Activated naive CD8-positive, alpha-beta T cell (primary cell): Measurements from ENCODE around the gene CCR6.

Source experiments
- H3K27ac Mint-ChIP-seq: one replicate; pipeline ENCODE4 v1.8.0; 2021; ENCODE audit warnings: mixed read lengths
- H3K27me3 Mint-ChIP-seq: one replicate; pipeline ENCODE4 v1.8.0; 2021; ENCODE audit warnings: mixed read lengths
- H3K36me3 Mint-ChIP-seq: one replicate; pipeline ENCODE4 v1.8.0; 2021; ENCODE audit warnings: mixed read lengths
- H3K4me1 Mint-ChIP-seq: one replicate; pipeline ENCODE4 v1.8.0; 2021; ENCODE audit warnings: low read depth, mixed read lengths
- H3K4me3 Mint-ChIP-seq: one replicate; pipeline ENCODE4 v1.8.0; 2021; ENCODE audit warnings: mild to moderate bottlenecking, mixed read lengths
- H3K9me3 Mint-ChIP-seq: one replicate; pipeline ENCODE4 v1.8.0; 2021; ENCODE audit warnings: low read depth, mixed read lengths

Gene CCR6

DNA sequence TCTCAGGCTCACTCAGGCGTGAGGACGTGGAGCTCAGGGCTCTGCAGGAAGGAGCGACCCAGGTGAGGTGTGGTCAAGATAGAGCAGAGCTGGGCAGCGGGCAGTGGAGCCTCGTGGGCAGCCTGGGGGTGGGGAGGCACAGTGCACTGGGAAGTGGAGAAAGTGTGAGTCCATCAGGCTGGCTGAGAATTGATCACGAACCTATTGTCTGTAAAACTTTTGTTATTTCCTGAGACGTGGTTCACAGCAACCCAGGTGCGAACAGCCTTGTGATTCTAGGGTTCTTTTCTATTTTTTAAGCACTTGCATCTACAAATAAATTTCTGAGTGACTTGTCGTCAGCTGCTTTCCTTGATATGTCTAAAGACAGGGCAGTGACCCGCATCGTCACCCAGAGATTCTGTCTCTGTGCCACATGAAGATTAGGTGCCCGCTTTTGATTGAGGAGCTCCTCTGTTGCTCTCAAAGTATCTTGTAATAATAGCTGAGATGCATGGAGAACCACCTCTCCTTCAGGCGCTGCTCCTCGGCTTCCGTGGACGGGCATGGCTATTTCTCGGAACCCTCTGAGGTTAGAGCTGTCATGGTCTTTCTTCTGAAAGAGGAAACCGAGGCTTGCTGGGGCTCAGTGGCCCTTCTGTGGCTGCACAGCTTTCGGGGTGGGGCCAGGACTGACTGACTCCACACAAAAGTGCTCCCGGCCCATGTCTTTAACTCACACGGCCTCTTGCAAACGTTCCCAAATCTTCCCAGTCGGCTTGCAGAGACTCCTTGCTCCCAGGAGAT is 662 bp upstream of the CCR6 start:
- Mint-ChIP-seq H3K4me3 (no peak overlapping the region), H3K36me3 (no peaks in the 10 kb centered on the region), H3K4me1 (peaks cover 21% of the 10 kb centered on the region), H3K27me3 (no peaks in the 10 kb centered on the region), H3K27ac (no peak overlapping the region), H3K9me3 (no peaks in the 10 kb centered on the region)

DNA sequence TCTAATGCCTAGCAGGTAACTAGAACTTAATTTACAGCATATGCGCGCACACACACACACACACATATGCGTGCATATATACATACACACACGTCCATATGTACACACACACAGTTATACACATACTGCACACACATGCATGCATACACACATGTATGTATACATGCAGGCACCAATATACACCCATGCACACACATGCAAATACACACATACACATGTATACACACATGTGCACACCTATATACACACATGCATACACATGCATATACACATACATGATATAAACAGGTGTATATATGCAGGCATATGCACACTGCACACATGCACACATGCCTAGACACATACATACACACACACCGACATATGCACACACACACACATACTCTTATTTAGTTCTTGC is 1.9 kb downstream of the CCR6 start:
- Mint-ChIP-seq H3K9me3 (no peaks in the 10 kb centered on the region), H3K27ac (no peak overlapping the region), H3K27me3 (no peaks in the 10 kb centered on the region), H3K4me1 (peaks cover 10% of the 10 kb centered on the region), H3K4me3 (no peak overlapping the region), H3K36me3 (no peaks in the 10 kb centered on the region)

DNA sequence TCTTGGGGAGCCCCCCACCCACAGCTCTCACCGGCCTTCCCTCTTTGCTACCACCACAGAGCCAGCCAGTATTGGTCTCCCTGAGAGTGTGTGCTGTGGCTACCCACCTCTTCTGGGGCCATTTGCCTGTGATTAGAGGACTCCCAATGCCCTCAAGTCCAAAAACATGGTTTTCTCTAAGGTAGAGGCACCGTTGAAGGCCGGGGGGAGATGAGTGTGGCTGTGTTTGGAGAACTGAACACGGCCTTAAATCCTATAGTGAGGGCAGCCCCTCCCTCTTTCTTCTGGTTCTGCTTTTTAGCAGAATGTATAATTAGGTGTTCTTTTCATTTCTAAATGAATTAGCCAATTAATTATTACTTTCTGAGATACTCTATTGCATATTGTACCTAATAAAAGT is 2.5 kb downstream of the CCR6 start:
- Mint-ChIP-seq H3K9me3 (no peaks in the 10 kb centered on the region), H3K36me3 (no peaks in the 10 kb centered on the region), H3K4me1 (peaks cover 9% of the 10 kb centered on the region), H3K27ac (no peak overlapping the region), H3K4me3 (no peak overlapping the region), H3K27me3 (no peaks in the 10 kb centered on the region)

DNA sequence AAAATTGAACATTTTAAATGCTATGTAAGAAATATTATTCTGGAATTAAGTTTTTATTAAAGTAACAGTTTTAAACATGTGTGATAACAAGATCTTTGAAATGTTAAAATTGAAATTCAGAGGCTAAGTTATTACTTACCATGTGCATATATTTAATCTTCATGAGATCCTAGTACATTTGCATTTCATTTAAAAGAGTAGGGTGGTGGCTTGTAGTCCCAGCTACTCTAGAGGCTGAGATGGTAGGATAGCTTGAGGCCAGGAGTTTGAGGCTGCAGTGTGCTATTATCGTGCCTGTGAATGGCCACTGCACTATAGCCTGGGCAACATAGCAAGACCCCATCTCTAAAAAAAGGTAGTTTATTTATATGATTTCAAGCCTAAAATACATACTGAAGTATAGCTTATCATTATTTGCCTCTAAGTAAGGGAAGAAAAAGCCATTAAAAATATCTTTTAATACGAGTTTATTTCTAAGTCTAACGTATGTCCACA is 3.0 kb downstream of the CCR6 start:
- Mint-ChIP-seq H3K9me3 (no peaks in the 10 kb centered on the region), H3K27ac (no peak overlapping the region), H3K36me3 (no peaks in the 10 kb centered on the region), H3K27me3 (no peaks in the 10 kb centered on the region), H3K4me3 (no peak overlapping the region), H3K4me1 (peaks cover 5% of the 10 kb centered on the region)

DNA sequence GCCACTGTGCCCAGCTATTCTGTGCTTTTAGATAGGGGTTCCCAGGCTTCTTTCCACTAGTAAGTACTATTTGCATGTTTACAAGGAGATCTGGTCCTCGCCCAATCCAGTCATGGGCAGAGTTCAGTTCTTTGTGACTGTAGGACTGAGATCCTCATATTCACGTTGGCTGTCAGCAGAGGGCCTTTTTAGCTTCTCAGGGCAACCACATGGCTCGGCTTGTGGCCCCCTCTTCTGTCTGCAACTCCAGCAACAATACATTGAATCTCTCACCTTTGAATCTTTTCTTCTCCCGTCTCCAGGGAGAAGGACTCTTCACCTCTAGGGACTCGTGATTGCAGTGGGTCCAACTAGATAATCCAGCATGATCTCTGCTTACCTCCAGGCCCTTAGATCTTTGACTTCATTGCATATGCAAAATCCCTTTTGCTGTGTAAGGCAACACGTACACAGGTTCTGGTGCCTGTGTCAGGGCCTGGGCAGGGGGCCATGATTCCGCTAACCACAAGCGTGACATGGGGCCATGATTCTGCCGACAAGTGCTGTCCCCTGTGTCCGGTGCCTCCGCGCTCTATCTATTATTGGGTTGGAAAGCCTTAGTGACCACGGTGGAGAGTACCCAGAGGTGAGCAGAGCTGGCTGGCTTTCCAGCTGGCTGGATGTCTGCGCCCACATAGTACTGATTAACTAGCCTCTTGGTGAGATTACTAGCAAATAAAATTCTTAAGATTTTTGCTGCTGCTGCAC is 5.1 kb downstream of the CCR6 start:
- Mint-ChIP-seq H3K36me3 (no peaks in the 10 kb centered on the region), H3K4me1 (peaks cover 5% of the 10 kb centered on the region), H3K4me3 (no peak overlapping the region), H3K27ac (no peak overlapping the region), H3K9me3 (no peaks in the 10 kb centered on the region), H3K27me3 (no peaks in the 10 kb centered on the region)

DNA sequence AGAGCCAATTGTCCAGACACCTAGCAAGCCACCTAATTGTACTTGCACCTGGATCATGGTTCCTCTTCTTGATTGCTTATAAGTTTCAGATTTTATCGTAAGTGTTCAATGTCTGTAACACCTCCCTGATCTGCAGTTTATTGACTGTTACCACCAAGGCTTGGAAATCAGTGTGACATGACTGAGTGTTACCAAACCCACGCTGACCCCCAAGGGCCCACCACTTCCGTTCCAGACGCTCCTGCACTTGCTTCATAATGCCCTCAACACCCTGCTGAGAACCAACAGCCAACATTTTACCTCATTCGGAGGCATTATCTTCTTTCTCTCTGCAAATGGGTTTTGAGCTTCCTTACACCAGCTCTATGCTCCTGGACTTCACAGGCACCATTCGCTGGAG is 6.3 kb downstream of the CCR6 start:
- Mint-ChIP-seq H3K9me3 (no peaks in the 10 kb centered on the region), H3K27me3 (no peaks in the 10 kb centered on the region), H3K36me3 (no peaks in the 10 kb centered on the region), H3K4me1 (peaks cover 5% of the 10 kb centered on the region), H3K4me3 (no peak overlapping the region), H3K27ac (no peak overlapping the region)

DNA sequence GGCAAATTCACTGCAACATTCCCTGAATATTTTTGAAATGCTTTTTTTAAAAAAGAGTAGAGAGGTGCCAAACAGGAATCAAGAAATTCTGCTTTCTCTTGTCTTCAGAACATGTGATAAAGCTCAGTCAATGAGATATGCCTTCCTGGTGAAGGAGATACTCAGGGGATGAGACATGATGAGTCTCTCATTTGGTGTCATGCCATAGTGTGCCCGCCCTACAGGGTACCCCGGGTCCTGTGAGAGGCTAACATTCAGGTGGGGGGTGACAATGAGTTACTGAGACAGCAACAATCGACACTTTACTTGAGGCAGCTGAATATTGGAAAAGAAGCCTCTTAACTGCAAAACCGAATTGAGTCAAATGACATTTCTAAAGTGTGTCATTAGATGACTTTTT is 6.7 kb downstream of the CCR6 start:
- Mint-ChIP-seq H3K36me3 (no peaks in the 10 kb centered on the region), H3K27me3 (no peaks in the 10 kb centered on the region), H3K4me1 (peaks cover 5% of the 10 kb centered on the region), H3K27ac (no peak overlapping the region), H3K9me3 (no peaks in the 10 kb centered on the region), H3K4me3 (no peak overlapping the region)

DNA sequence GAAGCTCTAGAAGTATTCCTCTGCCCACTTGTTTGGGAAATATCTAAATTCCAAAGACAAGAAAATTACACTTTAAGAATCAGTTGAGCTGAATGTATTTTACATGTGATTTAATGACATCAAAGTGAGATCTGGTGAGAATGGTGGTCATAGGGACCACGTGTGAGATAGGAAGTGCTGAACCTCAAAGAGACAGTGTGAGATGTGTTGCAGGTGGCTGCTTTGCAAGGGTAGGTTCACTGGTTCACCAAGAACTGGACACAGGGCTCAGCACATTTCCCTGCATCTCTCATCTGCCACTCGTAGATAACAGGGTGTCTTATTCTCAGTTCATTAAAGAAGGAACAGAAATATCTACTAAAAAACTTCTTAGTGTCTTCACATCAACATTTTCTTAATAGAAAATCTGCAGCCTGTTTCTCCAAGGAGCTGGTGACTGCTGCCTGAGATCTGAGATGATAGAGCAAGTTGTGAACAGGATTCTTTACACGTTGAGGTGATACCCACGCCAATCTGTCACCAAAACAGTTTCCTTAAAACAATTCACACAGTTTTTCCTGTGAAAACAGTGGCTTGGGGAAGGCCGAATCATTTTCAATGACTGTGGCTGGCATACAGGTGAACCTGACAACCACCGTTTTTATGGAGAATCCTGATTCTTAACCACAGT is 7.2 kb downstream of the CCR6 start:
- Mint-ChIP-seq H3K9me3 (no peaks in the 10 kb centered on the region), H3K27me3 (no peaks in the 10 kb centered on the region), H3K27ac (no peak overlapping the region), H3K36me3 (no peaks in the 10 kb centered on the region), H3K4me1 (peaks cover 5% of the 10 kb centered on the region), H3K4me3 (no peak overlapping the region)

DNA sequence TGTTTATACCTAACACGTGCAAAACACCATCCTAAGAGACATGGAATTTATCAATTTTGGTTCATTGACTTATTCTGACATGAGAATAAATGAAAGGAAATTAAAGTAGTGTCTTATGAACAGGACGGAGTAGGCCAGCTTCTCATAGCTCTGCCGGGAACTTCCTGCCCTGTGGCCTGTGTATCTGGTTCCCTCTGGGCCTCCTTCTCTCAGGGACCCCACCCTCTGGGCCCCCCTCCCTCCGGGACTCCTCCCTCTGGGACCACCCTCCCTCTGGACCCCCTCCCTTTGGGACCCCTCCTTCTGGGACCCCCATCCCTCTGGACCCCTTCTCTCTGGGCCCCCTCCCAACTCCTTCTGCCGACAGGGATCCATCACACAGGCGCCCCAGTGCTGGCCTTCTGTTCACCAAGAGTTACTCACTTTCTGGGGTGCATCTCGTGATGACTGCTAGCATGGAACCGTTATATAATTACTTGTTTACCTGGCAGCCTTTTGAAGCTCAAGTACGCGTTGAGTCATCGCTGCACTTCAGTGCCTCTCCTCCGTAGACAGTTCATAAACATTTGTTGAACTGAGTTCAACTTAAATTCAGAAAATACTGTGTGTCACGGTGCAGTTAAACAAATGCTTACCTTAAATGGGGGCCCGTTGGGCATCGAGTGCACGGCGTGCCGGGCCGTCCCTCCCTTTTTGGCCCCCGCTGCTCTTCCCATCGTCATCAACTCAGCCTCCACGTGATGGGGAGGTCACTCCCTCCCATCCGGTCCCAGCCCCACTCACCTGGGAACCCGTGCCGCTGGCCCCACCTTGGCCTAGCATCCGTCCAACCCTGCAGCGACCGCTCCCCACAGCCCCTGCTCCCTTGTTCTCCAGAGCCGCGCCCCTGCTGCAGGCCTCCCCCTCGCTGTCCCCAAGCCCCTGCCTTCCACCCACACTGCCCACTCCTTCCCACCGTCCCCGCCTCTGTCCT is 8.1 kb downstream of the CCR6 start:
- Mint-ChIP-seq H3K27me3 (no peaks in the 10 kb centered on the region), H3K4me3 (no peak overlapping the region), H3K4me1 (peaks cover 5% of the 10 kb centered on the region), H3K27ac (no peak overlapping the region), H3K9me3 (no peaks in the 10 kb centered on the region), H3K36me3 (no peaks in the 10 kb centered on the region)

DNA sequence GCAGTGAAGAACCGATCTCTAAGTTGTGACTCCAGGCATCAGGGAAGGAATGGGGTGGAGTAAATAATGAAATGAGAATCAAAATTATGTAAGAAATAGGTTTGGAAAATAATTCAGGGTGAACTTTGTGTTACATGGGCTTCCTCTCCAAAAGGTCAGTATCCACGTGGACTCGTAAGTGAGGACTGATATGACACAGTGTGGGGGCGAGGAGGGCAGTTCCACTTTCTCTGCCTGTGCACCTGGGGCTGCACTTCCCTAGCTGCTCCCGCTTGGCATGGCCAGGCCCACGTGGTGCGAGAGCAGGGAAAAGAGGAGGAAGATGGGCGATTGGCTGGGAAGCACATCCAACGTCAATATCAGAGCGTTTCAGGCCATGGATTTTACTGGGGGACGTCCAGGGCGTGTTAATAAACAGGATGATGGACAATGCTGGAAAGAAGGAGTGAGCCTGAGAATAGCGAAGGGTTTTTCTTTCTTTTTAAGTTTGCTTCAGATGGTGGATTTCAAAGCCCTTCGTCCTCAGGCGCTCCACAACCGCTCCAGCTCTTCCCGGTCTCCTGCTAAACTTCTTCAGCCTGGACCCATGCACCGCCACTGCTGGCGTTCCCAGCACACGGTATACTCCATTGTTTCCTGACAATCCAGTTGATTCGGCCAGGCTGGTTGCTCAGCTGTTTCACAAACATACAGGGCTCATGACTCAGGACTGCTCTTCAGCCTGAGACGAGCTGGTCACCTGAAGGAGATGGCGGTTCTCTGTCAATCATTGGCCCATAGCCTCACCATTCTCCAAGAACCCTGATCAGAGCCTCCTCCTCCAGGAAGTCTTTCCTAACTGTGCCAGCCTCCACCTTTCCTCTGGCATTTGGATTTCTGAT is 11.8 kb downstream of the CCR6 start:
- Mint-ChIP-seq H3K9me3 (no peaks in the 10 kb centered on the region), H3K4me3 (no peak overlapping the region), H3K36me3 (no peaks in the 10 kb centered on the region), H3K27ac (no peak overlapping the region), H3K4me1 (peaks cover 5% of the 10 kb centered on the region), H3K27me3 (no peaks in the 10 kb centered on the region)

DNA sequence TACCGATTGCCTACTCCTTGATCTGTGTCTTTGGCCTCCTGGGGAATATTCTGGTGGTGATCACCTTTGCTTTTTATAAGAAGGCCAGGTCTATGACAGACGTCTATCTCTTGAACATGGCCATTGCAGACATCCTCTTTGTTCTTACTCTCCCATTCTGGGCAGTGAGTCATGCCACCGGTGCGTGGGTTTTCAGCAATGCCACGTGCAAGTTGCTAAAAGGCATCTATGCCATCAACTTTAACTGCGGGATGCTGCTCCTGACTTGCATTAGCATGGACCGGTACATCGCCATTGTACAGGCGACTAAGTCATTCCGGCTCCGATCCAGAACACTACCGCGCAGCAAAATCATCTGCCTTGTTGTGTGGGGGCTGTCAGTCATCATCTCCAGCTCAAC is 13.5 kb downstream of the CCR6 start:
- Mint-ChIP-seq H3K27ac (no peak overlapping the region), H3K4me3 (no peak overlapping the region), H3K36me3 (no peaks in the 10 kb centered on the region), H3K4me1 (no peaks in the 10 kb centered on the region), H3K27me3 (no peaks in the 10 kb centered on the region), H3K9me3 (no peaks in the 10 kb centered on the region)

DNA sequence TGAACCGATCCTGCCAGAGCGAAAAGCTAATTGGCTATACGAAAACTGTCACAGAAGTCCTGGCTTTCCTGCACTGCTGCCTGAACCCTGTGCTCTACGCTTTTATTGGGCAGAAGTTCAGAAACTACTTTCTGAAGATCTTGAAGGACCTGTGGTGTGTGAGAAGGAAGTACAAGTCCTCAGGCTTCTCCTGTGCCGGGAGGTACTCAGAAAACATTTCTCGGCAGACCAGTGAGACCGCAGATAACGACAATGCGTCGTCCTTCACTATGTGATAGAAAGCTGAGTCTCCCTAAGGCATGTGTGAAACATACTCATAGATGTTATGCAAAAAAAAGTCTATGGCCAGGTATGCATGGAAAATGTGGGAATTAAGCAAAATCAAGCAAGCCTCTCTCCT is 14.2 kb downstream of the CCR6 start:
- no peak overlapping the region for H3K4me3 Mint-ChIP-seq

DNA sequence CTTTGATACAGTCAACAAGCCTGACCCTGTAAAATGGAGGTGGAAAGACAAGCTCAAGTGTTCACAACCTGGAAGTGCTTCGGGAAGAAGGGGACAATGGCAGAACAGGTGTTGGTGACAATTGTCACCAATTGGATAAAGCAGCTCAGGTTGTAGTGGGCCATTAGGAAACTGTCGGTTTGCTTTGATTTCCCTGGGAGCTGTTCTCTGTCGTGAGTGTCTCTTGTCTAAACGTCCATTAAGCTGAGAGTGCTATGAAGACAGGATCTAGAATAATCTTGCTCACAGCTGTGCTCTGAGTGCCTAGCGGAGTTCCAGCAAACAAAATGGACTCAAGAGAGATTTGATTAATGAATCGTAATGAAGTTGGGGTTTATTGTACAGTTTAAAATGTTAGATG is 15.0 kb downstream of the CCR6 start:
- Mint-ChIP-seq H3K27me3 (no peaks in the 10 kb centered on the region), H3K36me3 (no peaks in the 10 kb centered on the region), H3K9me3 (no peaks in the 10 kb centered on the region), H3K27ac (no peak overlapping the region), H3K4me3 (no peak overlapping the region), H3K4me1 (no peaks in the 10 kb centered on the region)

More for the DNA sequence above, 14.2 kb downstream of the CCR6 start:
- no peak overlapping the region for H3K27ac Mint-ChIP-seq
- no peaks in the 10 kb centered on the region for H3K36me3 Mint-ChIP-seq
- H3K27me3 Mint-ChIP-seq = no peaks in the 10 kb centered on the region
- H3K4me1 Mint-ChIP-seq = no peaks in the 10 kb centered on the region
- H3K9me3 Mint-ChIP-seq = no peaks in the 10 kb centered on the region

DNA sequence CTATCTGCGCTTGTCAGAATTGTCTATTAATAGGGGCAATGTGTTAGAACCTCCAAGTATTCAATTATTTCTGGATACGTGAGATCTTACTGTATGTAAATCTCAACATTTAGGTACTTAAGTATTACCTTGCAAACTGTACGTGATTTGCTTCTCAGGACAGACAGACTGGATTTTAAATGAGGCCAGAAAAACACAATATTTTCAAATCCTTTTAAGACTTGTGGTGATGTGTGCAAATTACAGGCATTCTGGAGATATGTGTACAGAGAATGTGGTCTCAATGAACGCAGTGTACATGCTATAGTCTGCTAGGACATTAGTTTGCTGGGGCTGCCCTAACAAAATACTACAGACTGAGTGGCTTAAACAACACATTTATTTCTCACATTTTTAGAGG is 16.9 kb downstream of the CCR6 start:
- Mint-ChIP-seq H3K4me1 (no peaks in the 10 kb centered on the region), H3K4me3 (no peak overlapping the region), H3K9me3 (no peaks in the 10 kb centered on the region), H3K36me3 (no peaks in the 10 kb centered on the region), H3K27me3 (no peaks in the 10 kb centered on the region), H3K27ac (no peak overlapping the region)
